K562 (cell line): ENCODE measurements around the gene PRKRIP1. TPM values are rescaled to one million over a fixed set of nuclear protein-coding genes. Genes with fewer than 3 reads are reported as not detected.
A peak's percentile ranks its signal among the peaks of the same experiment; 100 is the strongest.
"Not testable (repeated sequence)": the region's sequence is repeated elsewhere in the genome, so short reads cannot be mapped to it uniquely, and the experiment has no call there.

Experiments
- ATAC-seq: fragments of 200-7000 bp; cut with Tn5 transposase; 3 replicates; pipeline ENCODE4 v1.9.1; 2020; ENCODE audit warnings: moderate library complexity
- BruUV-seq: library from RNA; stranded (reverse); fragments of 400-500 nt; replicated peaks from 2 replicates; lab custom pipeline; 2021; lab: Mats Ljungman, UMichigan
- CTCF ChIA-PET: fragments of 300-600 bp; formaldehyde crosslinking; extraction: SDS; loops from one replicate; lab custom pipeline; 2021; ENCODE audit warnings: low intra/inter-chr PET ratio; lab: Yijun Ruan, JAX
- POLR2A ChIA-PET: fragments of 300-600, 350-650 bp; sonication (Branson Sonifier 250); formaldehyde crosslinking; extraction: SDS; loops from one replicate; lab custom pipeline; 2021; ENCODE audit warnings: antibody characterized with exemption, inconsistent platforms; lab: Yijun Ruan, JAX
- DNase-seq, 4 experiments: peaks; one replicate each; pipeline versions ENCODE4 v3.0.0 to v3.0.0-alpha.2; 2011 to 2018; ENCODE audit warnings: low spot score in 3 of 4, mixed read lengths in 3 of 4; ENCODE audit errors: extremely low read depth in 1 of 4
- FAIRE-seq: peaks from 2 replicates; lab custom pipeline; 2011; peaks lifted over from hg19 to GRCh38; lab: Jason Lieb, UNC
- H2AFZ ChIP-seq: 2 replicates; pipeline ENCODE4 v1.6.0; 2011; ENCODE audit warnings: low read depth, low read length, control low read depth, inconsistent platforms
- H3K27ac ChIP-seq: fragments of 200-600 bp; 3 replicates; pipeline ENCODE4 v1.8.0; 2011; ENCODE audit warnings: low read depth, mild to moderate bottlenecking, control low read depth, inconsistent platforms, low read length, moderate library complexity, mixed read lengths; ENCODE audit errors: extremely low read depth
- H3K27me3 ChIP-seq, 2 experiments: fragments of 300-600 bp in 1 of 2; 2 replicates in 1 of 2; 3 replicates in 1 of 2; pipeline versions ENCODE4 v1.6.0 to v1.8.0; 2011; ENCODE audit warnings: inconsistent platforms in 2 of 2, low read length in 2 of 2, mild to moderate bottlenecking in 1 of 2, mixed read lengths in 1 of 2, moderate library complexity in 1 of 2; ENCODE audit not compliant: control insufficient read depth in 2 of 2, insufficient read depth in 2 of 2
- H3K36me3 ChIP-seq: fragments of 300-600 bp; 3 replicates; pipeline ENCODE4 v1.8.0; 2011; ENCODE audit warnings: mild to moderate bottlenecking, low read length, inconsistent platforms; ENCODE audit not compliant: control insufficient read depth, insufficient read depth
- H3K4me1 ChIP-seq, 2 experiments: fragments of 200-600 bp in 1 of 2; replicated peaks in 1 of 2; 2 replicates in 1 of 2; 3 replicates in 1 of 2; pipeline versions ENCODE4 v1.5.1 to v1.8.0; 2011; ENCODE audit warnings: inconsistent platforms in 2 of 2, low read length in 2 of 2, mild to moderate bottlenecking in 1 of 2, mixed read lengths in 1 of 2, moderate library complexity in 1 of 2; ENCODE audit not compliant: control insufficient read depth in 2 of 2, insufficient read depth in 2 of 2
- H3K4me2 ChIP-seq: 2 replicates; pipeline ENCODE4 v1.6.1; 2011; ENCODE audit warnings: low read length, control low read depth, inconsistent platforms, mixed read lengths; ENCODE audit not compliant: insufficient read depth
- H3K4me3 ChIP-seq: fragments of 200-600 bp; sonication (generic), shearing (Covaris generic); 2 replicates; pipeline ENCODE4 v1.5.1; 2016; ENCODE audit warnings: control low read depth, inconsistent platforms
- H3K79me2 ChIP-seq: fragments of 200-600 bp; 3 replicates; pipeline ENCODE4 v1.8.0; 2011; ENCODE audit warnings: low read length, inconsistent platforms; ENCODE audit not compliant: control insufficient read depth, insufficient read depth
- H3K9ac ChIP-seq, 2 experiments: 2 replicates each; pipeline versions ENCODE4 v1.6.0 to v1.6.1; 2011; ENCODE audit warnings: low read depth in 2 of 2, low read length in 2 of 2, control low read depth in 1 of 2, inconsistent platforms in 1 of 2, mild to moderate bottlenecking in 1 of 2, mixed read lengths in 1 of 2; ENCODE audit not compliant: insufficient read depth in 1 of 2
- H3K9me1 ChIP-seq: one replicate; pipeline ENCODE4 v1.6.0; 2011; ENCODE audit warnings: inconsistent platforms, mild to moderate bottlenecking, low read length, moderate library complexity; ENCODE audit not compliant: control insufficient read depth, insufficient read depth
- H3K9me3 ChIP-seq: replicated peaks from 2 replicates; pipeline ENCODE4 v1.5.1; 2011; ENCODE audit warnings: low read depth, low read length, inconsistent platforms; ENCODE audit not compliant: control insufficient read depth, insufficient read depth
- H4K20me1 ChIP-seq: replicated peaks from 2 replicates; pipeline ENCODE4 v1.6.1; 2011; ENCODE audit warnings: low read length, inconsistent platforms, mixed read lengths; ENCODE audit not compliant: control insufficient read depth, insufficient read depth
- CEBPB ChIP-seq: fragments of 450-650 bp; IDR thresholded peaks from 2 replicates; pipeline ENCODE4 v1.6.1; 2016; ENCODE audit warnings: missing genetic modification characterization, missing compliant biosample characterization
- CEBPG ChIP-seq, 3 experiments: fragments of 200-800 bp in 1 of 3; sonication (Bioruptor generic) in 1 of 3; sonication (generic) in 1 of 3; formaldehyde crosslinking in 1 of 3; IDR thresholded peaks in 2 of 3; conservative IDR thresholded peaks in 1 of 3; 2 replicates each; pipeline versions ENCODE4 v1.6.1 to v1.8.0; 2016 to 2022; ENCODE audit warnings: missing compliant biosample characterization in 2 of 3, missing genetic modification characterization in 2 of 3, mild to moderate bottlenecking in 1 of 3, missing genetic modification reagents in 1 of 3
- GABPB1 ChIP-seq: sonication (generic); formaldehyde crosslinking; IDR thresholded peaks from 2 replicates; pipeline ENCODE4 v1.8.0; 2022; ENCODE audit warnings: mild to moderate bottlenecking, missing genetic modification reagents
- MCM3 ChIP-seq: fragments of 450-650 bp; IDR thresholded peaks from 2 replicates; pipeline ENCODE4 v1.6.1; 2016
- MIER1 ChIP-seq: fragments of 450-650 bp; IDR thresholded peaks from 2 replicates; pipeline ENCODE4 v1.6.1; 2016; ENCODE audit warnings: antibody characterized with exemption, mild to moderate bottlenecking, low read depth
- NFIX ChIP-seq: fragments of 250-450 bp; sonication (Bioruptor Pico); IDR thresholded peaks from 2 replicates; pipeline ENCODE4 v1.4.0; 2020; ENCODE audit warnings: low read depth, mild to moderate bottlenecking, moderate library complexity
- PHF21A ChIP-seq: fragments of 450-650 bp; IDR thresholded peaks from 2 replicates; pipeline ENCODE4 v1.6.1; 2017; ENCODE audit warnings: low read depth, borderline replicate concordance
- PPARD ChIP-seq: fragments of 250-450 bp; sonication (Bioruptor Pico); IDR thresholded peaks from 2 replicates; pipeline ENCODE4 v1.8.0; 2022; ENCODE audit warnings: inconsistent platforms, mild to moderate bottlenecking, moderate library complexity
- RNF2 ChIP-seq: sonication (generic); IDR thresholded peaks from 2 replicates; pipeline ENCODE4 v1.6.1; 2016
- TARDBP ChIP-seq: fragments of 450-650 bp; IDR thresholded peaks from 2 replicates; pipeline ENCODE4 v1.6.1; 2016
- ZBTB7A ChIP-seq: IDR thresholded peaks from 2 replicates; pipeline ENCODE4 v1.6.1; 2011; ENCODE audit warnings: low read depth, mild to moderate bottlenecking, low read length, moderate library complexity, borderline replicate concordance; ENCODE audit not compliant: control insufficient read depth
- ZNF316 ChIP-seq: fragments of 450-650 bp; IDR thresholded peaks from 2 replicates; pipeline ENCODE4 v1.6.1; 2016
- ZNF324 ChIP-seq: fragments of 250-450 bp; sonication (Bioruptor Pico); IDR thresholded peaks from 2 replicates; pipeline ENCODE4 v1.4.0; 2020; ENCODE audit warnings: mild to moderate bottlenecking
- ZNF584 ChIP-seq: fragments of 200-800 bp; sonication (Bioruptor generic); IDR thresholded peaks from 2 replicates; pipeline ENCODE4 v1.6.1; 2016; ENCODE audit warnings: low read depth, mild to moderate bottlenecking, missing genetic modification characterization, missing compliant biosample characterization
- WGBS: fragments of 100-300 bp; shearing (Covaris generic); methylation state at CpG from one replicate; pipeline ENCODE4 v1.1.6; 2016; ENCODE audit warnings: low coverage, mixed read lengths; ENCODE audit not compliant: insufficient coverage; ENCODE audit errors: missing lambda C conversion rate; 5-methylcytosine and 5-hydroxymethylcytosine counted together
- in situ Hi-C: fragments of 300-500 bp; cut with MboI; formaldehyde crosslinking; loops from 4 replicates; pipeline ENCODE4 v1.15.0; 2018; ENCODE audit warnings: inconsistent platforms, mixed read lengths
- intact Hi-C: fragments of 100-400 bp; cut with micrococcal nuclease; formaldehyde crosslinking; loops from 2 replicates; pipeline ENCODE4 v1.14.2; 2022
- polyA plus RNA-seq, 8 experiments: library from polyadenylated mRNA; depleted of rRNA in 4 of 8; stranded (reverse) in 5 of 8; unstranded in 3 of 8; fragments of >200 nt; fragmentation: Nextera tagmentation in 2 of 8; fragmentation: Illumina TruSeq in 1 of 8; extraction: Ambion mirVana in 2 of 8; extraction: Trizol in 1 of 8; gene quantifications; 2 replicates each; pipeline versions ENCODE4 v1.2.1 to v1.2.3, GENCODE V29; 2011 to 2014; ENCODE audit warnings: inconsistent platforms in 1 of 8, missing spikeins in 1 of 8
- total RNA-seq, 7 experiments: library from RNA; depleted of rRNA in 6 of 7; stranded (reverse); fragments of >200 nt in 6 of 7; fragmentation: Illumina TruSeq in 2 of 7; extraction: Trizol in 2 of 7; gene quantifications; 2 replicates each; pipeline versions ENCODE4 v1.2.1 to v1.2.3, GENCODE V29; 2011 to 2021; ENCODE audit warnings: low replicate concordance in 1 of 7

PRKRIP1 gene
- total and polyA plus RNA-seq, 9 of the 15 experiments (the other 6 are each of a cell fraction or from before 2014, with no cell fraction given): 14.9 to 52.1 (median 19.8) TPM

- in situ Hi-C loops: loop anchor here (5.0 kb wide), 1 partner anchor 55 kb away; no protein-coding TSS in a partner anchor
- 94% methylated on average over 6 of the region's 7 CpGs for WGBS
- H3K9me1 ChIP-seq, H3K9me3 ChIP-seq, POLR2A ChIA-PET, intact Hi-C loops, ATAC-seq, H3K4me3 ChIP-seq, FAIRE-seq, H3K27me3 ChIP-seq, H3K27ac ChIP-seq, H3K9ac ChIP-seq, H3K79me2 ChIP-seq, H3K4me2 ChIP-seq, H2AFZ ChIP-seq, H3K4me1 ChIP-seq, DNase-seq, H4K20me1 ChIP-seq, CTCF ChIA-PET: not testable (repeated sequence)
- peaks cover 72% of the 10 kb centered on the region for H3K36me3 ChIP-seq
- BruUV-seq: TSS peak; percentile 3
Observed at GRCh38 chr7:102381696-102382425, 14.3 kb upstream of the PRKRIP1 start.

DNA sequence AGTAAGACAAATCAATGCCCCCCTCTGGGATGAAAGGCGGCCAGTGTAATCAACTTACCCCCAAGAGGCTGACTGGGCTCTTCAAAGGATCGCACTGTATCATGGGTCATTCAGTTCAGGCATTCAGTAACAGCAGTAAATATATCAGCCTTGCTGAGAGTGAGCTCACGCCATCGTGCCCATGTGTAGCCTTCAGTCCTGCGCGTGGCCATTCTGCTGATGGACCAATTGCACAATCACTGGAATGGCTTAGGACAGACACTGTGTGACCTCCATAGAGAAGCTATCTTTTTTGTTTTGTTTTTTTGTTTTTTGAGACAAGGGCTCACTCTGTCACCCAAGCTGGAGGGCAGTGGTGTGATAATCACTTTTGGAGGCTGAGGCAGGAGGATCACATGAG, 9.1 kb upstream of the PRKRIP1 start:
- Histone ChIP-seq H3K27me3 (no peaks in the 10 kb centered on the region), H2AFZ (no peak overlapping the region), H3K4me1 (no peaks in the 10 kb centered on the region), H3K36me3 (peaks cover 60% of the 10 kb centered on the region; the same call in 2 of the 3 replicates), H4K20me1 (peaks cover 4% of the 10 kb centered on the region), H3K79me2 (no peaks in the 10 kb centered on the region), H3K4me3 (no peak overlapping the region), H3K9ac (no peak overlapping the region), H3K9me1 (no peaks in the 10 kb centered on the region), H3K27ac (no peak overlapping the region), H3K9me3 (no peaks in the 10 kb centered on the region), H3K4me2 (no peak overlapping the region)
- intact Hi-C loops (no loop called here), in situ Hi-C loops (no loop called here)
- DNase-seq: no peak
- no peak for ATAC-seq
- ChIA-PET POLR2A (interaction anchor here (0.7 to 1.1 kb wide), 2 partner anchors 54 to 83 kb away, joined by 3 to 4 read pairs; no protein-coding TSS in a partner anchor), CTCF (interaction anchor here (0.6 kb wide), 1 partner anchor 784 kb away, joined by 3 read pairs; no protein-coding TSS in a partner anchor)
- TF ChIP-seq RNF2: no peak
- no peak for TF ChIP-seq ZNF324 (CRISPR knock-in tag)
- no peak for TF ChIP-seq CEBPG (CRISPR knock-in tag; IDR thresholded peaks at IDR 0.05)
- TF ChIP-seq CEBPG (tag; conservative IDR thresholded peaks at IDR 0.05 in 1 of 2, IDR thresholded peaks at IDR 0.05 in 1 of 2): peak in 1 of 2 experiments; percentile 51; a peak in 2 of 4 replicates
- TF ChIP-seq NFIX: no peak
- no peak for TF ChIP-seq PPARD (CRISPR knock-in tag)
- no peak for TF ChIP-seq GABPB1
- TF ChIP-seq ZNF584 (CRISPR knock-in tag): no peak
- no peak for TF ChIP-seq ZNF316
- peak; percentile 56; the same call in 1 of the 2 replicates for TF ChIP-seq CEBPB (tag)
- no peak for TF ChIP-seq ZBTB7A
- no peak for TF ChIP-seq TARDBP
- no peak for TF ChIP-seq MCM3
- TF ChIP-seq MIER1: no peak
- TF ChIP-seq PHF21A: no peak
- WGBS: 94% methylated on average over 6 of the region's 6 CpGs
- FAIRE-seq: no peak
- BruUV-seq: no TSS peak
